Neural crest cell (in vitro differentiated cells): Measurements from ENCODE around the gene MYO1B. TPM values are rescaled to one million over a fixed set of nuclear protein-coding genes. Genes with fewer than 3 reads are reported as not detected.
A peak's percentile ranks its signal among the peaks of the same experiment; 100 is the strongest.

Experiments used
- DNase-seq: peaks from one replicate; pipeline ENCODE4 v3.0.0; 2021; ENCODE audit warnings: low read depth, mixed read lengths, low spot score
- H3K27ac Mint-ChIP-seq: one replicate; pipeline ENCODE4 v1.8.0; 2021; ENCODE audit warnings: mild to moderate bottlenecking, mixed read lengths; ENCODE audit not compliant: unreplicated experiment
- H3K27me3 Mint-ChIP-seq: 2 replicates; pipeline ENCODE4 v1.8.0; 2021; ENCODE audit warnings: low read depth, mild to moderate bottlenecking, mixed read lengths
- H3K36me3 Mint-ChIP-seq: 2 replicates; pipeline ENCODE4 v1.8.0; 2021; ENCODE audit warnings: low read depth, mild to moderate bottlenecking, mixed read lengths
- H3K4me1 Mint-ChIP-seq: 2 replicates; pipeline ENCODE4 v1.8.0; 2021; ENCODE audit warnings: mixed read lengths
- H3K4me3 Mint-ChIP-seq: one replicate; pipeline ENCODE4 v1.8.0; 2021; ENCODE audit warnings: mild to moderate bottlenecking, mixed read lengths
- H3K9me3 Mint-ChIP-seq: 2 replicates; pipeline ENCODE4 v1.8.0; 2021; ENCODE audit warnings: mixed read lengths
- CTCF ChIP-seq: fragments of 200-600 bp; sonication (generic); conservative IDR thresholded peaks from 2 replicates; pipeline ENCODE4 v1.5.0; 2021; ENCODE audit warnings: antibody characterized with exemption, mild to moderate bottlenecking
- total RNA-seq: library from RNA; stranded (reverse); gene quantifications from 2 replicates; pipeline ENCODE4 v1.2.1, GENCODE V29; 2021

Gene MYO1B
- total RNA-seq, 1 donor from 2014 or later = 116 TPM

GRCh38 chr2:191376981-191377629 is 131.9 kb downstream of the MYO1B start:
- Mint-ChIP-seq H3K36me3 (peaks cover 24% of the 10 kb centered on the region), H3K4me1 (peaks cover 22% of the 10 kb centered on the region), H3K27me3 (no peaks in the 10 kb centered on the region), H3K9me3 (no peaks in the 10 kb centered on the region), H3K27ac (peak overlapping the region; percentile 41), H3K4me3 (no peak overlapping the region)
- no peak for TF ChIP-seq CTCF
- DNase-seq = no peak

GRCh38 chr2:191379375-191379774 is 134.2 kb downstream of the MYO1B start:
- TF ChIP-seq CTCF = no peak
- no peak for DNase-seq
- Mint-ChIP-seq H3K9me3 (no peaks in the 10 kb centered on the region), H3K4me3 (no peak overlapping the region), H3K36me3 (peaks cover 20% of the 10 kb centered on the region), H3K27ac (no peak overlapping the region), H3K27me3 (no peaks in the 10 kb centered on the region), H3K4me1 (peaks cover 22% of the 10 kb centered on the region)

- no peak for DNase-seq
- H3K36me3 Mint-ChIP-seq = peaks cover 25% of the 10 kb centered on the region
- H3K4me1 Mint-ChIP-seq = peaks cover 7% of the 10 kb centered on the region
- no peak overlapping the region for H3K27ac Mint-ChIP-seq
- no peaks in the 10 kb centered on the region for H3K27me3 Mint-ChIP-seq
- H3K4me3 Mint-ChIP-seq = no peak overlapping the region
- H3K9me3 Mint-ChIP-seq = no peaks in the 10 kb centered on the region
- TF ChIP-seq CTCF = no peak
These were observed 137.6 kb downstream of the MYO1B start for GRCh38 chr2:191382801-191383200.

GRCh38 chr2:191383486-191383885 is 138.3 kb downstream of the MYO1B start:
- H3K4me3 Mint-ChIP-seq = no peak overlapping the region
- peaks cover 18% of the 10 kb centered on the region for H3K36me3 Mint-ChIP-seq
- DNase-seq = no peak
- no peaks in the 10 kb centered on the region for H3K27me3 Mint-ChIP-seq
- H3K4me1 Mint-ChIP-seq = peaks cover under 1% of the 10 kb centered on the region
- no peaks in the 10 kb centered on the region for H3K9me3 Mint-ChIP-seq
- no peak overlapping the region for H3K27ac Mint-ChIP-seq
- TF ChIP-seq CTCF = no peak

GRCh38 chr2:191384829-191385228 is 139.6 kb downstream of the MYO1B start:
- Mint-ChIP-seq H3K9me3 (no peaks in the 10 kb centered on the region), H3K27me3 (no peaks in the 10 kb centered on the region), H3K4me1 (no peaks in the 10 kb centered on the region), H3K27ac (peak overlapping the region; percentile 73), H3K36me3 (peaks cover 20% of the 10 kb centered on the region), H3K4me3 (no peak overlapping the region)
- no peak for DNase-seq
- TF ChIP-seq CTCF = no peak
